Dermis blood vessel endothelial cell (primary cell): ENCODE measurements around the gene TMTC2. TPM values are rescaled to one million over a fixed set of nuclear protein-coding genes. Genes with fewer than 3 reads are reported as not detected.

Source experiments
- DNase-seq: peaks from one replicate; pipeline ENCODE4 v3.0.0; 2010
- total RNA-seq: library from RNA; depleted of rRNA; stranded (reverse); fragments of >200 nt; gene quantifications from 2 replicates; pipeline ENCODE4 v1.2.3, GENCODE V29; 2014

The TMTC2 gene
- total RNA-seq, 1 donor from 2014 or later: 17.9 TPM

DNA sequence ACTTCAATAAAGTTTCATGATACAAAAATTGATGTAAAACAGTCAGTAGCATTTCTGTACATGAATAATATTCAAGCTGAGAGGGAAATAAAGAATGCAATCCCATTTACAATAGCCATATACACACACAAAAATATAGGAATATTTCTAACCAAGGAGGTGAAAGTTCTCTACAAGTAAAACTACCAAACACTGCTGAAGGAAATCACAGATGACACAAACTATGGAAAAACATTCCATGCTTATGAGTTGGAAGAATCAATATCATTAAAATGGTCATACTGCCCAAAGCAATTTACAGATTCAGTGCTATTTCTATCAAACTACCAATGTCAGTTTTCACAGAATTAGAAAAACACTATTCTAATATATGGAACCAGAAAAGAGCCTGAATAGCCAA is 272.3 kb downstream of the TMTC2 start:
- DNase-seq: no peak

DNA sequence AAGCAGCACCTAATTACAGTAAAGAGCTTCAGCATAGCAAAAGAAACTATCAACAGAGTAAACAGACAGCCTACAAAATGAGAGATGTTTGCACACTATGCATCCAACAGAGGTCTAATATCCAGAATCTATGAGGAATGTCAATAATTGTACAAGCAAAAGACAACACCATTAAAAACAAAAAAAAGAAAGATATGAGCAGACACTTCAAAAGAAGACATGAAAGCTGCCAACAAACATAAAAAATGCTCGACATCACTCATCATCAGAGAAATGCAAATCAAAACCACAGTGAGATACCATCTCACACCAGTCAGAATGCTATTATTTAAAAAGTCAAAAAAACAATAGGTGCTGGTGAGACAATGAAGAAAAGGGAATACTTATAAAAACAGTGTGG is 273.1 kb downstream of the TMTC2 start:
- DNase-seq: no peak

DNA sequence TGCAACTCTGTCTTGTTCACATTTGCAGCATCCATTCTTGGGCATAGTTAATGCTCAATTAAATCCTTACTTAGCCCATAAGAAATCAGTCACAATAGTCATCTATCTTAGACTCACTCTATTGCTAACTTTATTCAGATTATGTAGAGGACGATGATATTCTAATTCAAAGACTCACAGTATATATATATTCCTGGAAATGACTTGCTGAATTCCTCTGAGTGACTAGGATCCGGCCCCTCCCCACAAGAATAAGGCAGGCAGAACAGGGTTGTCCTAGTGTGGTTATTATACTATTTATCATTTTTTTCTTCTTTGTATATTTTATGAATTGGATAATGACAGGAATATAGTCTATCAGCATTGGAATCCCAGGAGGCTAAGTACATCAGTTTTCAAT is 275.1 kb downstream of the TMTC2 start:
- DNase-seq: no peak

DNA sequence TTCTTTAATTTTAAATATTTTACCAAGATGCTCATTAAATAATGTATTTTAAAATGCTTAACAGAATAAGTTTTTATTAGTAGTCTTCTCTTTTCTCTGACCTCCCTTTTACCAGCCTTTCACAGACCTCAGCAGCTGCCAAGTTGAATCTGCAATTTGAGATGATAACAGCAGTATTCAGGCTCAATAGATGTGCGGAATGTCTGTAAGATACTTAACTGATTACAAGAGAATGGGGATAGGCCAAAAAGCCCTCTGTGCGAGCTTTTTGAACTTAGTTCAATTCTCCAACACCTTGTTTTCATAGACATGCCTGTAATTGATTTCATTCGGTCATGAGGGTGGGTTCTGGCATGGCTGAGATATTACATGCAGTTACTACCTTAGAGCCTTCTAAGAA is 277.2 kb downstream of the TMTC2 start:
- DNase-seq: no peak

GRCh38 chr12:82964446-82964845 is 277.7 kb downstream of the TMTC2 start:
- DNase-seq: no peak

DNA sequence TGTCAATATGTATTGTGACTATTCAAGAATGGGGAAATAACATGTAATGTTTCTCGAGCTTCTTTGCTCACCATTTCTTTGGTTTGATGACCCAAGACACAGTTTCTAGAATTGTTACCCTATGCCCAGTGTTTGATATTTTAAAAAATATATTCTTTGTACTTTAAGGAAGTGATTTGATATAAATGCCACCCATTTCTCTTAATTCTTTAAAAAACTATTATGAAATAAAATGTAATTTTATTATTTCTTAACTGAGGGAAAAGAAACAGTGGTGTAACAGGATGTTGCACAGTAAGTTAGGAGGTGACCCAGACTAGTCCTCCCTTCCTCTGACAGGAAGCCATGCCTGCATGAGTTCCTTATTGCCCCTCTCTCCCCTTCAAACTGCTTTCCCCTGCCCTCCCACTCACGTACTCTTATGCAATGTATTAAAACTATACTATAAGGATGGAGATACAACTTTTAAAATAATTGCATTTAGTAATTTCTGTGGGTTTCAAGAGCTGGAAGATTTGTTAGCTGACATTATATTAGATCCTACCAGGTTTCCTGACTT is 279.4 kb downstream of the TMTC2 start:
- DNase-seq: peak; percentile 0

- no peak for DNase-seq
Observed at GRCh38 chr12:82968631-82969367, 282.1 kb downstream of the TMTC2 start.

DNA sequence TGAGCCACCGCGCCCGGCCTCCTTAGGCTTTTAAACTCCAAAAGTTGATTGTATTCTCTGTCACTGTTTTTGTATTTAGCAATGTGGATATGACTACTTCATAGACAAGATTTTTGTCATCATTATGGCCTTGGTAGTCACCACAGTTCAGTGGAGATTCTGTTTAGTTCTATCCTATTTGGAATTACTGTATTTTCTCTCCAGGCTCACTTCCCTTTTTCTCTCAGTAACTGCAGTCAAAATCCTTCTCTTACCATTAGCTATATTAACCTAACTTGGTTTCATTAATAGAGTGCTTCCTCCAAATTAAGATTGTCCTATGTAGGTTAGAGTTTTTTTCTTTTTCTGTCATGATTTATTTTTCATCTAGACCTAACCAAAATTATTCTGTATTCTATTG is 283.9 kb downstream of the TMTC2 start:
- DNase-seq: no peak

GRCh38 chr12:82971584-82971983 is 284.9 kb downstream of the TMTC2 start:
- DNase-seq: no peak

- no peak for DNase-seq
Observed at GRCh38 chr12:82972624-82973023, 285.9 kb downstream of the TMTC2 start.

GRCh38 chr12:82973592-82973991 is 286.9 kb downstream of the TMTC2 start:
- no peak for DNase-seq

GRCh38 chr12:82981150-82981549 is 294.4 kb downstream of the TMTC2 start:
- DNase-seq: no peak

GRCh38 chr12:82994117-82994516 is 307.4 kb downstream of the TMTC2 start:
- no peak for DNase-seq

GRCh38 chr12:82996168-82996812 is 309.6 kb downstream of the TMTC2 start:
- DNase-seq: no peak

DNA sequence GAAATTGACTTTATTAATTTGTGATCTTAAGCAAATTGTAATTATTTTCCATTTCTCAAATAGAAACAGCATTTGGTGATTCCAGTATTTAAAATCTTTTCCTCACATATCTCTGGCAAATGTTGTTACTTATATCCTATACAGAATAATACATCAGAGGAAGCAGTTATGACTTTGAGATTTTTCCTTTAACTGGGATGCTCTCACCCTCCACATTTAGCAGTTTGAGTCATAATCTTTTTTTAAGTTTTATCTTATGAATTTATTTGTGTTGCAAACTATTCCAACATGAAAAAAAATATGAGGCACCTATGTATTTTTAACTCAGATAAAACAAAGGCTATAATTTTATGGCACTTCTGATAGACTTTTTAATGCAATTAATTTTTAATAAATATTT is 311.8 kb downstream of the TMTC2 start:
- no peak for DNase-seq

DNA sequence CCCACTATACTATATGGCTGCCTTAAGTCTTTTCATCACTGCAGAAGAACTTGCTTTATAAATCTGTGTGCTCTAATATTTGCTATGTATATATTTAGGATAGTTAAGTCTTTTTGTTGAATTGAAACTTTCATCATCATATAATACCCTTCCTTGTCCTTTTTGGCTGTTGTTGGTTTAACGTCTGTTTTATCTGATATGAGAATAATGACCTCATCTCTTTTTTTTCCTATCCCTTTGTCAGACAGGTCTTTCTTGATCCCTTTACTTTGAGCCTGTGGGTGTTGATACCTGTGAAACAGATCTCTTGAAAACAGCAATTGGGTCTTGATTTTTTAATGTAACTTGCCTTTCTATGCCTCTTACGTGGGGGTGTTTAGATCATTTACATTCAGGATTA is 316.3 kb downstream of the TMTC2 start:
- no peak for DNase-seq

DNA sequence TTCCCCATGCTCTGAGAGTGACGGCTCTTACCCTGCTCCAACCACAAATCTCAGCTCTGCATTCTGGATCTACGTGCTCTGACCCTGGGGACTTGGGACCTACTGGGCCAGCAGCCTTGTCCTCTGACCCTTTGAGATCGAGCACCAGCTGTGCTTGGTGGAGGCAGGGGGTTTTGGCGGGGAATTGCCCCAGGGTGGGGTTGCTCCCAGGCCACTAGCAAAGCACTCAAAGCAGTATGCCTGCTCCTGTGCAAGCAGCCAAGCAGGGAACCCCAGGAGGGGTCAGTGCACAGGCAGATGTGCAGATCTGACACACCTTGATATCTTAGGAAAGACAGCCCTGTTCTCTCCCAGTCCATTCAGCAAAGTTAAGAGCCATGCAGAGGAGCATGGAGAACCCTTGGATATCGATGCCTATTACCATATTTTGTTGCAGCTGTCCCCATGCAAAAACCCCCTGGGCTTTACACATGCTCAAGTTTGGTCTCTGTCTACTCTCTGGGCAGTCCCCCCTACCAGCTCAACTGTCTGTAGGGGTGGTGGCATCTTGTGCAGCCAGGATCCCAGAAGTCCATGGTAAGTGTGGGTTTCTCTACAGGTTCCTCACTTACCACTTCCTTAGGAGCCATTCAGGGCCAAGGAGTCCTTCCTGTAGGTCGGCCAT is 319.0 kb downstream of the TMTC2 start:
- no peak for DNase-seq

DNA sequence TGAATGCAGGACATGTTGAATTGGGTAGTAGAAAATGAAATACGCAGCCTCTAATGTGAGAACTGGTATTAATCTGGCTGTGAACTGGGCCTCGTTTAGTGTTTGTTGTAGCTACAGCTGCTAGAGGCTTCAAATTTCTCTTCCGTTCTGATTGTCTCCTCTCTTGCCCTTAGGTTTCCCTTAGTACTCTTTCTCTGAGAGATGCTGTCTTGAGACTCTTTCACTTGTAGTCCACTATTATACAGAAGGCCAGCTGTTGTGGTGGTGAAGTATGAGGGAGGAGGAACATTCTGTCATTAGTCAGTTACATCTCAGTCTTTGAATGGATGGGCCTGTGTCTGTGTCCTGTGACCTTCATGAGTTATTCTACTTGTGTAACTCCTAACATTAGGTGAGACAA is 322.0 kb downstream of the TMTC2 start:
- no peak for DNase-seq

DNA sequence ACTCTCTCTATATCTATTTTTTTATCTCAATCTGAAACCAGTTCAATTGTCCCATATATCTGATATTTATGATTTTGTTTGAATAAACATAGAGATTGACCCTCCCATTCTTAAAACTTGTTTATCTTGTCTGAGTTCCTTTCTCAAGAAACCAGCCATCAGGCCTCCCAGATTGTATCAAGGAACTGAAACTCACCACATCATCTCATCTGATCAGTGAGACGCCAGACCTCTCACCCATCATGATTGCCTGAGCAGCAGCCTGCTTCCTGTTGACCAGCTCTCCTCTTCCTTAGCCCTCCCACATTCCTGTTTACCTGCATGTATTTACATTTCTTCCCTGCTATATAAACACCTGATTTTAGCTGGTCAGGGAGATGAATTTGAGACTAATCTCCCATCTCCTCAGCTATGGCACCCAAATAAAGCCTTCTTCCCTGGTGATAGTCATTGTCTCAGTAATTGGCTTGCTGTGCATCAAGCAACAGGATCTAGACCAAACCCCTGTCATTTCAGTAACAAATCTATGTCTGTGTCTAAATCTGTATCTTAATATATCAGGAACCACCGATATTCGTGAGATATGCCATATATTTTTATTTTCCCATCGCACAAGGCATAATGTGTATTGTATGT is 323.6 kb downstream of the TMTC2 start:
- DNase-seq: no peak

- no peak for DNase-seq
Observed at GRCh38 chr12:83015390-83016217, 328.9 kb downstream of the TMTC2 start.

GRCh38 chr12:83016218-83016835 is 329.6 kb downstream of the TMTC2 start:
- DNase-seq: peak; percentile 2

DNA sequence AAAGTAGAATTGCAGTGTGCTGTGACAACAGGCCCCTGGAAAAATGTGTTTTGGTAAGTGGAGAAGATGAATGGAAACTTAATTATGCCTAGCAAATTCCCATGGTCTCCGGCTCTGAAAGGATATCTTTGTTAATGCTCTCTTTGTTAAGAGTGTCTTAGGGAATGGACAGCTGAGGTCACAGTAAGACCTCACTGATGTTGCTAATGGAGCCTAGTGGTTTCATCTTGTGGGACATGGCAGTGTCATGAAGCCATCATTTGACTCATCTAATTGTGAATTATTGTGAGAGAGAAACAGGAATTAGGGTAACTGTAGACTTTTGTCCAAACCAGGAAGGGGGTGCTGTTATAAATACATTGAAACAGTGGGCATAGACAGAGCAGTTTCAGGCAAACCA is 330.3 kb downstream of the TMTC2 start:
- no peak for DNase-seq
